ENCODE measurements around the gene VPS37B. TPM values are rescaled to one million over a fixed set of nuclear protein-coding genes. Genes with fewer than 3 reads are reported as not detected.
A peak's percentile ranks its signal among the peaks of the same experiment; 100 is the strongest.

The VPS37B gene
- total RNA-seq, 1 experiment from 2014 or later: 104 TPM

DNA sequence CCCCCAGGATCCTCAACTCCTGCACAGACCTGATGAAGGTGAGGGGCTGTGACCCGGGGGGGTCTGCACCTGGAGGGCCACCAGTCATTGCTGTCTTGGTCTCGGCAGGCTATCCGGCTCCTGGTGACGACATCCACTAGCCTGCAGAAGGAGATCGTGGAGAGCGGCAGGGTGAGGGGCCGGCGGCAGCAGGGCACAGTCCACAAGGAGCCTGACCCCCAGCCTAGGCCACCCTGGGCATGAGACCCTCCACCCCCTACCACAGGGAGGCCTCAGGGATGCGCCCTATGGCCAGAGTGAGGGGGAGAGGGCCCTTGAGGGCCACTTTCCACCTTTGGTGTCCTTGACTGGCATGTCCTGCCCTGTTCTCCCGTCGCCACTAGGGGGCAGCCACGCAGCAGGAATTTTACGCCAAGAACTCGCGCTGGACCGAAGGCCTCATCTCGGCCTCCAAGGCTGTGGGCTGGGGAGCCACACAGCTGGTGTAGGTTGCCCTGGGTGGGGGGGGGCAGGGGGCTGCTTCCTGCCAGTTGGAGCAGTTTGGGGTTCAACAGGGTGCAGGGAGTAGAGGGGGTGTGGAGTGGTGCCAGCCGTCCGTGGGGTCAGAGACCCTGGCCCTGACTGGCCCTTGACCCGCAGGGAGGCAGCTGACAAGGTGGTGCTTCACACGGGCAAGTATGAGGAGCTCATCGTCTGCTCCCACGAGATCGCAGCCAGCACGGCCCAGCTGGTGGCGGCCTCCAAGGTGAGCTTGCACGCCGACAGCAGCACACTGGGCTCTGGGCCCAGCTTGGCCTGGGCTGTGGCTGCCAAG lies 35.7 kb downstream of the VPS37B start:
- TF ChIP-seq, protein P1, sequence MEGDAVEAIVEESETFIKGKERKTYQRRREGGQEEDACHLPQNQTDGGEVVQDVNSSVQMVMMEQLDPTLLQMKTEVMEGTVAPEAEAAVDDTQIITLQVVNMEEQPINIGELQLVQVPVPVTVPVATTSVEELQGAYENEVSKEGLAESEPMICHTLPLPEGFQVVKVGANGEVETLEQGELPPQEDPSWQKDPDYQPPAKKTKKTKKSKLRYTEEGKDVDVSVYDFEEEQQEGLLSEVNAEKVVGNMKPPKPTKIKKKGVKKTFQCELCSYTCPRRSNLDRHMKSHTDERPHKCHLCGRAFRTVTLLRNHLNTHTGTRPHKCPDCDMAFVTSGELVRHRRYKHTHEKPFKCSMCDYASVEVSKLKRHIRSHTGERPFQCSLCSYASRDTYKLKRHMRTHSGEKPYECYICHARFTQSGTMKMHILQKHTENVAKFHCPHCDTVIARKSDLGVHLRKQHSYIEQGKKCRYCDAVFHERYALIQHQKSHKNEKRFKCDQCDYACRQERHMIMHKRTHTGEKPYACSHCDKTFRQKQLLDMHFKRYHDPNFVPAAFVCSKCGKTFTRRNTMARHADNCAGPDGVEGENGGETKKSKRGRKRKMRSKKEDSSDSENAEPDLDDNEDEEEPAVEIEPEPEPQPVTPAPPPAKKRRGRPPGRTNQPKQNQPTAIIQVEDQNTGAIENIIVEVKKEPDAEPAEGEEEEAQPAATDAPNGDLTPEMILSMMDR (IDR thresholded peaks at IDR 0.05; ENCODE audit: unreplicated experiment): peak; percentile 91
- DNase-seq: peak; percentile 89
- intact Hi-C loops (cut with micrococcal nuclease; ENCODE audit: unreplicated experiment): loop anchor here (1.0 to 5.0 kb wide), 2 partner anchors 68 to 92 kb away; no protein-coding TSS in a partner anchor
- H3K9me3 Mint-ChIP-seq (ENCODE audit: low read depth, unreplicated experiment): no peaks in the 10 kb centered on the region
- H3K4me3 Mint-ChIP-seq (ENCODE audit: low read depth, unreplicated experiment): no peak overlapping the region
- H3K27me3 Mint-ChIP-seq (ENCODE audit: unreplicated experiment): no peaks in the 10 kb centered on the region
- peaks cover 98% of the 10 kb centered on the region for H3K36me3 Mint-ChIP-seq (ENCODE audit: insufficient read depth, unreplicated experiment)
- CTCF ChIA-PET: interaction anchor here (0.7 to 3.2 kb wide), 9 partner anchors 34 to 378 kb away, joined by 3 to 18 read pairs (median 3); partner anchors contain the start of gene MPHOSPH9
- peak overlapping the region; percentile 30 for H3K27ac Mint-ChIP-seq (ENCODE audit: unreplicated experiment)
- H3K4me1 Mint-ChIP-seq (ENCODE audit: low read depth, unreplicated experiment): peaks cover 7% of the 10 kb centered on the region
- BruUV-seq (replicated peaks): no TSS peak

DNA sequence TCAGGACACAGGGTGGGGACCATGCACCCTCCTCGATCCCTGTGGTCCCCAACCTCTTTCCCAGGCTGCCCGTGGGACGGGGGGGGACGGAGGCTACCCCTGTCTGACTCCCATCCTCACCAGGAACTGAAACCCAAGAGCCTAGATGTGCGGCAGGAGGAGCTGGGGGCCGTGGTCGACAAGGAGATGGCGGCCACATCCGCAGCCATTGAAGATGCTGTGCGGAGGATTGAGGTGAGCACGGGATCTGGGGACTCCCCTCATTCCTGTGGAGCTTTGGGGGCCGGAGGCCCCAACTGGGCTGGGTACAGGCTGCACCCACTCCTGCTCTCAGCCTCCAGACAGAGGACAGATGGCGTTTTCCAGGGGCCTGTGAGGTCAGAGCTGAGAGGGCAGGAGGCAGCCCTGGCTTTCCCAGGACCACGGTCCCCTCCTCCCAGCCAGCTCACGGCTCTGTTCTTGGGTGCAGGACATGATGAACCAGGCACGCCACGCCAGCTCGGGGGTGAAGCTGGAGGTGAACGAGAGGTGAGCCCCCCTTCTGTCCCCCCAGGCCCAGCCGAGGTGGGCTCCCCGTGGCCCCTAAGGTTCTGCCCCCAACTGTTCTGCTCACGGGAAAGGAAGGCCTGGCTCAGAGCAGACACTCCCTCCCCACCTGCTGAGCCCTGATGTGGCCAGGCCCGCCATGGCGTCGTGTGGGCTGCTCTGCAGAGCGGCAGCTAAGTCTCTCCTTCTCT lies 36.5 kb downstream of the VPS37B start:
- BruUV-seq (replicated peaks): no TSS peak
- H3K9me3 Mint-ChIP-seq (ENCODE audit: low read depth, unreplicated experiment): no peaks in the 10 kb centered on the region

DNA sequence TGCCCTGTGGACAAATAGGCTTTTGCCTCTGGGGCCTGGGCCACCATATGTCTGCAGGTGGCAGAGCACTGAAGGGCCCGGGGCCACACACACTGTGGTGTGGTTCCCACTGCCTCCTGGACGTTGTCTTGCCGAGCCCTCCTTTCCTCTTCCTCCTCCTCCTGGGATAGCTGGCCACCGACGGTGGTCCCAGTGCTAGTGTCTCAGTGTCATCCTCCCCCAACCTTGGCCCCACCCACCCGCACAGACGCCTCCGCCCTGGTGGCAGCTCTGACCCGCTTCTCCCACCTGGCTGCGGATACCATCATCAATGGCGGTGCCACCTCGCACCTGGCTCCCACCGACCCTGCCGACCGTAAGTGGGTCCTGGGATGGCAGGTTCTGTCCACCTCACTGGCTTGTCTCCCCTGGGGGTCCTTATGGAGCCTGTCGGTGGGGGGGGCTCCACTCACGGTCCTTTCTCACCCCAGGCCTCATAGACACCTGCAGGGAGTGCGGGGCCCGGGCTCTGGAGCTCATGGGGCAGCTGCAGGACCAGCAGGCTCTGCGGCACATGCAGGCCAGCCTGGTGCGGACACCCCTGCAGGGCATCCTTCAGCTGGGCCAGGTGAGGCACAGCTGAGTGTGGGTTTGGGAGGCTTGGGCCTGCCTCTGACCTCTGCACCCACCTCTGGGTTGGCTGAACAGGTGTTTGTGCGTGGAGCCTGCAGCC lies 37.2 kb downstream of the VPS37B start:
- intact Hi-C loops (cut with micrococcal nuclease; ENCODE audit: unreplicated experiment): no loop called here
- no peaks in the 10 kb centered on the region for H3K27me3 Mint-ChIP-seq (ENCODE audit: unreplicated experiment)

More for the DNA sequence above, 36.5 kb downstream of the VPS37B start:
- CTCF ChIA-PET: interaction anchor here (0.7 to 3.2 kb wide), 2 partner anchors 92 to 373 kb away, joined by 8 to 18 read pairs; partner anchors contain the start of gene MPHOSPH9
- no peak overlapping the region for H3K27ac Mint-ChIP-seq (ENCODE audit: unreplicated experiment)
- intact Hi-C loops (cut with micrococcal nuclease; ENCODE audit: unreplicated experiment): loop anchor here (1.0 to 5.0 kb wide), 2 partner anchors 67 to 93 kb away; no protein-coding TSS in a partner anchor
- peaks cover 7% of the 10 kb centered on the region for H3K4me1 Mint-ChIP-seq (ENCODE audit: low read depth, unreplicated experiment)
- TF ChIP-seq, protein P1 (IDR thresholded peaks at IDR 0.05; ENCODE audit: unreplicated experiment): no peak
- no peak overlapping the region for H3K4me3 Mint-ChIP-seq (ENCODE audit: low read depth, unreplicated experiment)
- DNase-seq: no peak
- H3K36me3 Mint-ChIP-seq (ENCODE audit: insufficient read depth, unreplicated experiment): peaks cover 98% of the 10 kb centered on the region
- no peaks in the 10 kb centered on the region for H3K27me3 Mint-ChIP-seq (ENCODE audit: unreplicated experiment)

More for the DNA sequence above, 37.2 kb downstream of the VPS37B start:
- CTCF ChIA-PET: interaction anchor here (3.2 kb wide), 1 partner anchor 93 kb away, joined by 18 read pairs; no protein-coding TSS in a partner anchor
- Mint-ChIP-seq H3K4me3 (ENCODE audit: low read depth, unreplicated experiment) (no peak overlapping the region), H3K36me3 (ENCODE audit: insufficient read depth, unreplicated experiment) (peaks cover 100% of the 10 kb centered on the region), H3K4me1 (ENCODE audit: low read depth, unreplicated experiment) (peaks cover 7% of the 10 kb centered on the region), H3K9me3 (ENCODE audit: low read depth, unreplicated experiment) (no peaks in the 10 kb centered on the region), H3K27ac (ENCODE audit: unreplicated experiment) (no peak overlapping the region)
- BruUV-seq (replicated peaks): no TSS peak
- TF ChIP-seq, protein P1 (IDR thresholded peaks at IDR 0.05; ENCODE audit: unreplicated experiment): no peak
- DNase-seq: no peak
